ENCODE data around the gene TRAF1. TPM values are rescaled to one million over a fixed set of nuclear protein-coding genes. Genes with fewer than 3 reads are reported as not detected.

Gene TRAF1
- total RNA-seq, 2 experiments from 2014 or later, result 60.3 to 61.7 TPM

- H3K4me1 Mint-ChIP-seq (ENCODE audit: low read depth), result peaks cover 69% of the 10 kb centered on the region
- H3K4me3 Mint-ChIP-seq, result peak overlapping the region; percentile 9
- no peaks in the 10 kb centered on the region for H3K36me3 Mint-ChIP-seq (ENCODE audit: low read depth)
- Histone ChIP-seq H3K9me3 (ENCODE audit: control insufficient read depth in 1 of 2, insufficient read depth in 1 of 2, low read length in 2 of 2) (no peaks in the 10 kb centered on the region), H3K27me3 (ENCODE audit: control insufficient read depth in 1 of 2, insufficient read depth in 2 of 2, low read length in 2 of 2) (no peaks in the 10 kb centered on the region), H3K4me1 (ENCODE audit: insufficient read depth, low read length) (peaks cover 68% of the 10 kb centered on the region), H3K36me3 (ENCODE audit: insufficient read depth, low read length) (no peaks in the 10 kb centered on the region), H3K4me3 (ENCODE audit: low read length) (no peak overlapping the region), H3K27ac (ENCODE audit: low read depth in 1 of 2, low read length in 2 of 2) (no peak overlapping the region)
- CTCF ChIA-PET, result interaction anchor here (1.6 to 2.2 kb wide), 2 partner anchors 14 kb away, joined by 5 to 9 read pairs; no protein-coding TSS in a partner anchor
- POLR2A ChIA-PET, result interaction anchor here (1.1 to 36.2 kb wide), 6 partner anchors 10 to 238 kb away, joined by 4 to 1343 read pairs (median 17); partner anchors contain the start of gene TRAF1
- H3K9me3 Mint-ChIP-seq, result no peaks in the 10 kb centered on the region
- intact Hi-C loops (cut with DNase I, micrococcal nuclease), result no loop called here
- peak overlapping the region; percentile 78 for H3K27ac Mint-ChIP-seq
- no peak for ATAC-seq (ENCODE audit: poor library complexity)
- no peaks in the 10 kb centered on the region for H3K27me3 Mint-ChIP-seq
- peak in 4 of 14 experiments; percentile 45 to 68 (median 56) for DNase-seq
- TF ChIP-seq, protein P1, sequence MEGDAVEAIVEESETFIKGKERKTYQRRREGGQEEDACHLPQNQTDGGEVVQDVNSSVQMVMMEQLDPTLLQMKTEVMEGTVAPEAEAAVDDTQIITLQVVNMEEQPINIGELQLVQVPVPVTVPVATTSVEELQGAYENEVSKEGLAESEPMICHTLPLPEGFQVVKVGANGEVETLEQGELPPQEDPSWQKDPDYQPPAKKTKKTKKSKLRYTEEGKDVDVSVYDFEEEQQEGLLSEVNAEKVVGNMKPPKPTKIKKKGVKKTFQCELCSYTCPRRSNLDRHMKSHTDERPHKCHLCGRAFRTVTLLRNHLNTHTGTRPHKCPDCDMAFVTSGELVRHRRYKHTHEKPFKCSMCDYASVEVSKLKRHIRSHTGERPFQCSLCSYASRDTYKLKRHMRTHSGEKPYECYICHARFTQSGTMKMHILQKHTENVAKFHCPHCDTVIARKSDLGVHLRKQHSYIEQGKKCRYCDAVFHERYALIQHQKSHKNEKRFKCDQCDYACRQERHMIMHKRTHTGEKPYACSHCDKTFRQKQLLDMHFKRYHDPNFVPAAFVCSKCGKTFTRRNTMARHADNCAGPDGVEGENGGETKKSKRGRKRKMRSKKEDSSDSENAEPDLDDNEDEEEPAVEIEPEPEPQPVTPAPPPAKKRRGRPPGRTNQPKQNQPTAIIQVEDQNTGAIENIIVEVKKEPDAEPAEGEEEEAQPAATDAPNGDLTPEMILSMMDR (IDR thresholded peaks at IDR 0.05), result no peak
Observed at GRCh38 chr9:120882935-120883607, 43.5 kb downstream of the TRAF1 start.

DNA sequence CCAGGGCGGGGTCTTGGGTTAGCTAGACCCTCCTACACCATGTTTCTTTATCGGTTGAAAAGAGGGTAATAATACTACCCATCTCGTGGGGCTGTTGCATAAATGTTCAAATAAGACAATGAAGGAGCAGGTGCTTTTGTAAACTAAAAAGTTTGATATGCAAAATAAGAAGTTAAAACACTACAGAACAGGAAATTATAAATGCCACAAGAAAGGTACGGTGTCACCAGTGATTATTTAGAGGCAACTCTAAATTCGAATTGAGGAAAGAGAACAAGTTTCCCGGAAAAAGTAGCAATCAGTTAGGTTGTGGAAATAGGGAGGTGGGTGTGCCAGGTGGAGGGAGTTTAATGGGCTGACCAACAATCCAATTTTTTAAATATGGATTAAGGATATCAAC lies 47.1 kb downstream of the TRAF1 start:
- peak overlapping the region; percentile 93 for H3K27ac Mint-ChIP-seq
- H3K36me3 ChIP-seq (ENCODE audit: insufficient read depth, low read length), result peaks cover 1% of the 10 kb centered on the region
- intact Hi-C loops (cut with DNase I, micrococcal nuclease), result loop anchor here (1.0 to 5.0 kb wide), 4 partner anchors 11 to 103 kb away; no protein-coding TSS in a partner anchor
- H3K27me3 Mint-ChIP-seq, result no peaks in the 10 kb centered on the region
- CTCF ChIA-PET, result interaction anchor here (0.7 to 3.3 kb wide), 5 partner anchors 10 to 57 kb away, joined by 3 to 23 read pairs (median 8); partner anchors contain the start of gene TRAF1
- ATAC-seq (ENCODE audit: poor library complexity) (peak; percentile 6), DNase-seq (peak in 2 of 14 experiments; percentile 41 to 51)
- H3K4me3 ChIP-seq (ENCODE audit: low read length), result no peak overlapping the region
- peaks cover 12% of the 10 kb centered on the region for H3K36me3 Mint-ChIP-seq (ENCODE audit: low read depth)
- peak overlapping the region; percentile 72 to 86 for H3K27ac ChIP-seq (ENCODE audit: low read depth in 1 of 2, low read length in 2 of 2)
- H3K4me3 Mint-ChIP-seq, result peak overlapping the region; percentile 96
- H3K27me3 ChIP-seq (ENCODE audit: control insufficient read depth in 1 of 2, insufficient read depth in 2 of 2, low read length in 2 of 2), result no peaks in the 10 kb centered on the region
- POLR2A ChIA-PET, result interaction anchor here (0.7 to 10.8 kb wide), 7 partner anchors 14 to 86 kb away, joined by 3 to 327 read pairs (median 4); partner anchors contain the start of genes FBXW2 and TRAF1
- H3K9me3 Mint-ChIP-seq, result no peaks in the 10 kb centered on the region
- peaks cover 79% of the 10 kb centered on the region for H3K4me1 Mint-ChIP-seq (ENCODE audit: low read depth)
- H3K4me1 ChIP-seq (ENCODE audit: insufficient read depth, low read length), result peaks cover 87% of the 10 kb centered on the region
- no peaks in the 10 kb centered on the region for H3K9me3 ChIP-seq (ENCODE audit: control insufficient read depth in 1 of 2, insufficient read depth in 1 of 2, low read length in 2 of 2)
- TF ChIP-seq, protein P1 (IDR thresholded peaks at IDR 0.05), result no peak

DNA sequence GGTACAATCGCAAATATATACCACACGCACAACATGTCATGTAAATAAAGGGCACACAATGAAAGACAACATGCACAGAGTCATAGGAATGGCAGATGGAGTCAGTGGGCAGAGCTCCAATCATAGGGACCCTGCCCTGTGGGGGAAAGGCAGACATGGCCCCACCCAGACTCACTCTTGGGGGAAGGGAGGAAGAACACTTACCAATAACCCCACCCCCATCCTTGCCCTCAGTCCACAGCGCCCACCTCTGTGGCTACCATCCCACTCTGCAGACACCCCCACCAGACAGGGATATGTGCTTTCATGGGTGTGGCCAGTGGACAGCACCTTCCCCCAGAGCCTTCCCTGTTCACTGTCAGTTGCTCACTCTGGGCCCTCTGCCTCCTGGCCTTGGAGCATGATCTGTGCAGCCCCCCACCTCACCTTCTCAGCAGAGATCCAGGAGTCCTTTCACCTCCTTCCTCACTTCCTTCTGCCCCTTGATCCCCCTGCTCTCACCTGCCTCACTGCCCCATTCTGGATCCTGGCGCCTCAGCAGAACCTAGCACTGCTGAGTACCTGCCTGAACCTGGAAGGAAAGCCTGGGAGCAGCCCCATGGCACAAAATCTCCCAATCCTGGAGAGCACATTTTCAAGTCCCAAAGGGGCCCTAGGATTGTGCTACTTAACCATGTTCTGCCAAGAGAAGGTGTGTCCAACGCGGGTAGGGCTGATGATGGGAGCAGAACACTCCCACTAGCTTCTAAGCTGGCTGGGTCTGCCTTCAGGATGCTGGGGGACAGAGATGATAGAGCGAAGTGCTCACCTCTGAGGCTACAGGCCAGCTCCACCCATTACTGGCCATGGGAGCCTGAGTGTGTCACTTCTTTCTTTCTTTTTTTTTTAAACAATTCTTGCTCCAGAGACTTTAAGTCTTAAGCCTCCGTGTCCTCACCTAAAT lies 48.1 kb downstream of the TRAF1 start:
- DNase-seq (peak in 5 of 14 experiments; percentile 28 to 57 (median 41)), ATAC-seq (ENCODE audit: poor library complexity) (no peak)
- no peaks in the 10 kb centered on the region for H3K9me3 Mint-ChIP-seq
- peak overlapping the region; percentile 96 for H3K4me3 Mint-ChIP-seq
- Histone ChIP-seq H3K36me3 (ENCODE audit: insufficient read depth, low read length) (peaks cover 11% of the 10 kb centered on the region), H3K9me3 (ENCODE audit: control insufficient read depth in 1 of 2, insufficient read depth in 1 of 2, low read length in 2 of 2) (no peaks in the 10 kb centered on the region), H3K4me1 (ENCODE audit: insufficient read depth, low read length) (peaks cover 90% of the 10 kb centered on the region), H3K27me3 (ENCODE audit: control insufficient read depth in 1 of 2, insufficient read depth in 2 of 2, low read length in 2 of 2) (no peaks in the 10 kb centered on the region), H3K27ac (ENCODE audit: low read depth in 1 of 2, low read length in 2 of 2) (peak overlapping the region; percentile 72 to 86), H3K4me3 (ENCODE audit: low read length) (peak overlapping the region; percentile 64)
- TF ChIP-seq, protein P1 (IDR thresholded peaks at IDR 0.05), result no peak
- H3K4me1 Mint-ChIP-seq (ENCODE audit: low read depth), result peaks cover 79% of the 10 kb centered on the region
- ChIA-PET CTCF (interaction anchor here (0.7 to 3.3 kb wide), 8 partner anchors 10 to 58 kb away, joined by 3 to 23 read pairs (median 4); partner anchors contain the start of gene TRAF1), POLR2A (interaction anchor here (0.6 to 10.8 kb wide), 12 partner anchors 8 to 223 kb away, joined by 3 to 327 read pairs (median 5); partner anchors contain the start of genes FBXW2 and TRAF1)
- H3K36me3 Mint-ChIP-seq (ENCODE audit: low read depth), result peaks cover 20% of the 10 kb centered on the region
- no peaks in the 10 kb centered on the region for H3K27me3 Mint-ChIP-seq
- H3K27ac Mint-ChIP-seq, result peak overlapping the region; percentile 93
- intact Hi-C loops (cut with DNase I, micrococcal nuclease), result loop anchor here (1.0 to 5.0 kb wide), 4 partner anchors 12 to 104 kb away; no protein-coding TSS in a partner anchor

All from CD4-positive, alpha-beta T cell (primary cell).